A549 treated with DMSO at 1 μM for 4 hours (cell line): ENCODE data around the gene OVCA2. TPM values are rescaled to one million over a fixed set of nuclear protein-coding genes. Genes with fewer than 3 reads are reported as not detected.

ENCODE experiments used
- total RNA-seq: library from RNA; stranded (reverse); fragments of 200-300 nt; extraction: Qiagen RNA extraction; gene quantifications from 5 replicates; pipeline ENCODE4 v1.2.3, GENCODE V29; 2022; ENCODE audit warnings: low read depth

OVCA2 gene
- 51.3 to 85.3 TPM (median 78.0 TPM) in 5 replicates for total RNA-seq

GRCh38 chr17:2041561-2042389 lies at the start of gene OVCA2:
TSS of gene OVCA2 (plus strand) at chr17:2042022. CDS start at chr17:2042048, 26 bp downstream.

GRCh38 chr17:2025220-2025621 lies 16.6 kb upstream of the OVCA2 start, which contains the start of gene RTN4RL1:
TSS of gene RTN4RL1 (minus strand) at chr17:2025334. CDS start at chr17:2024865, 469 bp downstream.

GRCh38 chr17:2029911-2030778 lies 11.7 kb upstream of the OVCA2 start, which contains the start of gene DPH1:
TSS of gene DPH1 (plus strand) at chr17:2030153. CDS start at chr17:2030170, 17 bp downstream.

GRCh38 chr17:2054512-2055291 lies 12.9 kb downstream of the OVCA2 start, which contains the start of gene HIC1:
TSS of gene HIC1 (plus strand) at chr17:2055103. CDS start at chr17:2056691, 1,588 bp downstream.

Other genes starting within 250 kb of the OVCA2 start
- gene SMYD4, start 212.1 kb upstream of the OVCA2 start, total RNA-seq: 8.0 to 11.2 TPM (median 10.1 TPM) in 5 replicates
- gene RPA1, start 212.0 kb upstream of the OVCA2 start, total RNA-seq: 60.6 to 82.2 TPM (median 77.8 TPM) in 5 replicates
- 1.8 to 3.4 TPM (median 2.5 TPM) in 5 replicates for gene RTN4RL1, start 16.7 kb upstream of the OVCA2 start, total RNA-seq
- gene DPH1, start 11.9 kb upstream of the OVCA2 start, total RNA-seq: 39.8 to 46.7 TPM (median 41.7 TPM) in 5 replicates
- 0.74 to 1.7 TPM (median 1.5 TPM) in 5 replicates for gene HIC1, start 13.1 kb downstream of the OVCA2 start, total RNA-seq